ENCODE measurements around the gene ZBTB40. TPM values are rescaled to one million over a fixed set of nuclear protein-coding genes. Genes with fewer than 3 reads are reported as not detected.

Gene ZBTB40
- total and polyA plus RNA-seq, 4 donors, result 2.1 to 11.2 (median 4.6) TPM

DNA sequence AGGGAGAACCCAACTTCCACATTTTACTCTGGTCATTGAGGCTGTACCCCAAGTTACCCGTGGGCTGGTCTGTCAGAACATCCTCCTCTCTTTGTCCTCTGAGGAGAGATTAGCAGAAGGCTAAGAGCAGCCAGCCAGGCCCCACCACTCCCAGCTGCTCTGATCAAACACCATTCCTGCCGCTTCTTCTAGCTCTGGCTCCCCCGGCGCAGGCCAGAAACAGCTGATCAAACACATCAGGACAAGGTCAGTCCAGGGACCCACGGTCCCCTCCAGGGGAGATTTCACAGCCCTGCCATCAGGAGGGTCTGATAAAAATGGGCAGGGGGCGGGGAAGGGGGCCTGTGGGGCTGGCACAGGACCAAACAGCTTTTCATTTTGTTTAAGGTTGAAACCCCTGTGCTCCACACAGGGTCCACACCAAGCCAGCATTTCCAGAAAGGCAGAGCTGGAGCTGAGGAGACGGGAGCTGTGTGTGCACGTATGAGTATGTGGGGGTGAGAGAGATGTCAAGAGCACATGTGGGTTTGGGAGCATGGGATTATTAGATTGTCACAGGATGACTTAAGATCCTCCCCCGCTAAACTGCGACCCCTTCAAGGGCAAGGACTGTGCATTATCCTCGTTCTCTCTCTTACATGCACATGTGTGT lies 81.7 kb downstream of the ZBTB40 start:
- no peak overlapping the region for H3K9ac ChIP-seq (ENCODE audit: low read depth in 1 of 2, low read length in 2 of 2)
- peaks cover 0 to 10% (median 3%) of the 10 kb centered on the region in 4 donors for H3K36me3 ChIP-seq (ENCODE audit: control insufficient read depth in 4 of 4, insufficient read depth in 3 of 4, low read depth in 1 of 4, low read length in 3 of 4)
- 85% methylated on average over 11 of the region's 11 CpGs for WGBS
- H3K27me3 ChIP-seq (ENCODE audit: control insufficient read depth in 4 of 4, insufficient read depth in 4 of 4, low read length in 3 of 4), result no peaks in the 10 kb centered on the region
- DNase-seq (ENCODE audit: low spot score), result no peak
- H3K27ac ChIP-seq (ENCODE audit: low read depth in 1 of 2, low read length in 2 of 2), result no peak overlapping the region
- H3K4me3 ChIP-seq (ENCODE audit: low read depth in 1 of 3, low read length in 3 of 3), result no peak overlapping the region
- H3K9me3 ChIP-seq (ENCODE audit: control insufficient read depth in 4 of 4, low read length in 3 of 4), result no peaks in the 10 kb centered on the region
- TF ChIP-seq FOXA2 (IDR thresholded peaks at IDR 0.05), result no peak
- no peak for TF ChIP-seq GABPA (IDR thresholded peaks at IDR 0.05 in 1 of 2, conservative IDR thresholded peaks at IDR 0.05 in 1 of 2)
- no peak for TF ChIP-seq HNF4G (IDR thresholded peaks at IDR 0.05)
- TF ChIP-seq SP1 (IDR thresholded peaks at IDR 0.05), result no peak
- TF ChIP-seq, protein P1, sequence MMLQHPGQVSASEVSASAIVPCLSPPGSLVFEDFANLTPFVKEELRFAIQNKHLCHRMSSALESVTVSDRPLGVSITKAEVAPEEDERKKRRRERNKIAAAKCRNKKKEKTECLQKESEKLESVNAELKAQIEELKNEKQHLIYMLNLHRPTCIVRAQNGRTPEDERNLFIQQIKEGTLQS (IDR thresholded peaks at IDR 0.05), result no peak
- TF ChIP-seq HNF4A (conservative IDR thresholded peaks at IDR 0.05), result no peak
- TF ChIP-seq, protein P2, sequence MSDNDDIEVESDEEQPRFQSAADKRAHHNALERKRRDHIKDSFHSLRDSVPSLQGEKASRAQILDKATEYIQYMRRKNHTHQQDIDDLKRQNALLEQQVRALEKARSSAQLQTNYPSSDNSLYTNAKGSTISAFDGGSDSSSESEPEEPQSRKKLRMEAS (IDR thresholded peaks at IDR 0.05), result no peak
- TF ChIP-seq RXRA (IDR thresholded peaks at IDR 0.05), result no peak
- TF ChIP-seq JUND (IDR thresholded peaks at IDR 0.05), result no peak
- no peaks in the 10 kb centered on the region for H3K4me1 ChIP-seq (ENCODE audit: control insufficient read depth in 4 of 4, insufficient read depth in 4 of 4, low read length in 3 of 4)

DNA sequence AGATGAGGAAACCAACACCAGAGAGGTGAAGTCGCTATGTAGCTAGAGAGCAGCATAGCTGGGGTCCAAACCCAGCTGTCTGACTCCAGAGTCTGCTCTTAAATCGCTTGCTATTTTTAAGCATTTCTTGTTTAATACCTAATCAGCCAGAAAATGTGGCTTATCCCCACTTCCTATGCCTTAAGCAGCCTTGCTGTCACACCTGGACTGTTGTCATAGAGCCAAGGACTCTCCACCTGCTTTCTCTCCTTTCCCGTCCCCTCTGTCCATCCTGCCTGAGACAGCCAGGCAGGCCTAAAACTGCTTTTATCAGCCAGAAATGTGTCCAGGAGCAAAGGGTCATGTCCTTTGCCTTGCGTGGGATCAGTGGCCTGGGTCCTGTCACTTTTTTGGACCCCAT lies 83.3 kb downstream of the ZBTB40 start:
- Histone ChIP-seq H3K27ac (ENCODE audit: low read depth in 1 of 2, low read length in 2 of 2) (no peak overlapping the region), H3K9ac (ENCODE audit: low read depth in 1 of 2, low read length in 2 of 2) (no peak overlapping the region), H3K27me3 (ENCODE audit: control insufficient read depth in 4 of 4, insufficient read depth in 4 of 4, low read length in 3 of 4) (no peaks in the 10 kb centered on the region), H3K36me3 (ENCODE audit: control insufficient read depth in 4 of 4, insufficient read depth in 3 of 4, low read depth in 1 of 4, low read length in 3 of 4) (peaks cover 0 to 3% (median 0%) of the 10 kb centered on the region in 4 donors), H3K9me3 (ENCODE audit: control insufficient read depth in 4 of 4, low read length in 3 of 4) (no peaks in the 10 kb centered on the region), H3K4me1 (ENCODE audit: control insufficient read depth in 4 of 4, insufficient read depth in 4 of 4, low read length in 3 of 4) (no peaks in the 10 kb centered on the region), H3K4me3 (ENCODE audit: low read depth in 1 of 3, low read length in 3 of 3) (no peak overlapping the region)
- DNase-seq (ENCODE audit: low spot score), result no peak
- 95% methylated on average over 4 of the region's 4 CpGs for WGBS
- TF ChIP-seq EGR1 (IDR thresholded peaks at IDR 0.05; ENCODE audit: low read depth in 2 of 2), result no peak
- TF ChIP-seq FOXA1 (IDR thresholded peaks at IDR 0.05), result no peak
- no peak for TF ChIP-seq NR2F2 (IDR thresholded peaks at IDR 0.05)
- TF ChIP-seq, protein P2 (IDR thresholded peaks at IDR 0.05), result no peak
- no peak for TF ChIP-seq RXRA (IDR thresholded peaks at IDR 0.05)
- TF ChIP-seq RAD21 (IDR thresholded peaks at IDR 0.05), result no peak
- TF ChIP-seq HNF4A (conservative IDR thresholded peaks at IDR 0.05), result no peak
- TF ChIP-seq JUND (IDR thresholded peaks at IDR 0.05), result no peak
- TF ChIP-seq, protein P3, sequence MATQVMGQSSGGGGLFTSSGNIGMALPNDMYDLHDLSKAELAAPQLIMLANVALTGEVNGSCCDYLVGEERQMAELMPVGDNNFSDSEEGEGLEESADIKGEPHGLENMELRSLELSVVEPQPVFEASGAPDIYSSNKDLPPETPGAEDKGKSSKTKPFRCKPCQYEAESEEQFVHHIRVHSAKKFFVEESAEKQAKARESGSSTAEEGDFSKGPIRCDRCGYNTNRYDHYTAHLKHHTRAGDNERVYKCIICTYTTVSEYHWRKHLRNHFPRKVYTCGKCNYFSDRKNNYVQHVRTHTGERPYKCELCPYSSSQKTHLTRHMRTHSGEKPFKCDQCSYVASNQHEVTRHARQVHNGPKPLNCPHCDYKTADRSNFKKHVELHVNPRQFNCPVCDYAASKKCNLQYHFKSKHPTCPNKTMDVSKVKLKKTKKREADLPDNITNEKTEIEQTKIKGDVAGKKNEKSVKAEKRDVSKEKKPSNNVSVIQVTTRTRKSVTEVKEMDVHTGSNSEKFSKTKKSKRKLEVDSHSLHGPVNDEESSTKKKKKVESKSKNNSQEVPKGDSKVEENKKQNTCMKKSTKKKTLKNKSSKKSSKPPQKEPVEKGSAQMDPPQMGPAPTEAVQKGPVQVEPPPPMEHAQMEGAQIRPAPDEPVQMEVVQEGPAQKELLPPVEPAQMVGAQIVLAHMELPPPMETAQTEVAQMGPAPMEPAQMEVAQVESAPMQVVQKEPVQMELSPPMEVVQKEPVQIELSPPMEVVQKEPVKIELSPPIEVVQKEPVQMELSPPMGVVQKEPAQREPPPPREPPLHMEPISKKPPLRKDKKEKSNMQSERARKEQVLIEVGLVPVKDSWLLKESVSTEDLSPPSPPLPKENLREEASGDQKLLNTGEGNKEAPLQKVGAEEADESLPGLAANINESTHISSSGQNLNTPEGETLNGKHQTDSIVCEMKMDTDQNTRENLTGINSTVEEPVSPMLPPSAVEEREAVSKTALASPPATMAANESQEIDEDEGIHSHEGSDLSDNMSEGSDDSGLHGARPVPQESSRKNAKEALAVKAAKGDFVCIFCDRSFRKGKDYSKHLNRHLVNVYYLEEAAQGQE (IDR thresholded peaks at IDR 0.05), result no peak
- TF ChIP-seq FOXA2 (IDR thresholded peaks at IDR 0.05), result no peak
- TF ChIP-seq, protein P4, sequence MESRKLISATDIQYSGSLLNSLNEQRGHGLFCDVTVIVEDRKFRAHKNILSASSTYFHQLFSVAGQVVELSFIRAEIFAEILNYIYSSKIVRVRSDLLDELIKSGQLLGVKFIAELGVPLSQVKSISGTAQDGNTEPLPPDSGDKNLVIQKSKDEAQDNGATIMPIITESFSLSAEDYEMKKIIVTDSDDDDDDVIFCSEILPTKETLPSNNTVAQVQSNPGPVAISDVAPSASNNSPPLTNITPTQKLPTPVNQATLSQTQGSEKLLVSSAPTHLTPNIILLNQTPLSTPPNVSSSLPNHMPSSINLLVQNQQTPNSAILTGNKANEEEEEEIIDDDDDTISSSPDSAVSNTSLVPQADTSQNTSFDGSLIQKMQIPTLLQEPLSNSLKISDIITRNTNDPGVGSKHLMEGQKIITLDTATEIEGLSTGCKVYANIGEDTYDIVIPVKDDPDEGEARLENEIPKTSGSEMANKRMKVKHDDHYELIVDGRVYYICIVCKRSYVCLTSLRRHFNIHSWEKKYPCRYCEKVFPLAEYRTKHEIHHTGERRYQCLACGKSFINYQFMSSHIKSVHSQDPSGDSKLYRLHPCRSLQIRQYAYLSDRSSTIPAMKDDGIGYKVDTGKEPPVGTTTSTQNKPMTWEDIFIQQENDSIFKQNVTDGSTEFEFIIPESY (IDR thresholded peaks at IDR 0.05), result no peak
- no peak for TF ChIP-seq GABPA (IDR thresholded peaks at IDR 0.05 in 1 of 2, conservative IDR thresholded peaks at IDR 0.05 in 1 of 2)
- TF ChIP-seq, protein P1 (IDR thresholded peaks at IDR 0.05), result no peak
- no peak for TF ChIP-seq SP1 (IDR thresholded peaks at IDR 0.05)
- no peak for TF ChIP-seq HNF4G (IDR thresholded peaks at IDR 0.05)
- TF ChIP-seq TAF1 (conservative IDR thresholded peaks at IDR 0.05), result no peak
- no peak for TF ChIP-seq YY1 (IDR thresholded peaks at IDR 0.05)
- TF ChIP-seq, protein P5, sequence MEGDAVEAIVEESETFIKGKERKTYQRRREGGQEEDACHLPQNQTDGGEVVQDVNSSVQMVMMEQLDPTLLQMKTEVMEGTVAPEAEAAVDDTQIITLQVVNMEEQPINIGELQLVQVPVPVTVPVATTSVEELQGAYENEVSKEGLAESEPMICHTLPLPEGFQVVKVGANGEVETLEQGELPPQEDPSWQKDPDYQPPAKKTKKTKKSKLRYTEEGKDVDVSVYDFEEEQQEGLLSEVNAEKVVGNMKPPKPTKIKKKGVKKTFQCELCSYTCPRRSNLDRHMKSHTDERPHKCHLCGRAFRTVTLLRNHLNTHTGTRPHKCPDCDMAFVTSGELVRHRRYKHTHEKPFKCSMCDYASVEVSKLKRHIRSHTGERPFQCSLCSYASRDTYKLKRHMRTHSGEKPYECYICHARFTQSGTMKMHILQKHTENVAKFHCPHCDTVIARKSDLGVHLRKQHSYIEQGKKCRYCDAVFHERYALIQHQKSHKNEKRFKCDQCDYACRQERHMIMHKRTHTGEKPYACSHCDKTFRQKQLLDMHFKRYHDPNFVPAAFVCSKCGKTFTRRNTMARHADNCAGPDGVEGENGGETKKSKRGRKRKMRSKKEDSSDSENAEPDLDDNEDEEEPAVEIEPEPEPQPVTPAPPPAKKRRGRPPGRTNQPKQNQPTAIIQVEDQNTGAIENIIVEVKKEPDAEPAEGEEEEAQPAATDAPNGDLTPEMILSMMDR (IDR thresholded peaks at IDR 0.05; ENCODE audit: low read depth, low read length, missing input control), result no peak
